Aorta (tissue), 5 donors: ENCODE measurements around the gene PHF20. TPM values are rescaled to one million over a fixed set of nuclear protein-coding genes. Genes with fewer than 3 reads are reported as not detected.

Experiments used
- ATAC-seq: fragments of 200-7000 bp; cut with Tn5 transposase; one replicate; pipeline ENCODE4 v1.9.1; 2022; ENCODE audit warnings: moderate library complexity; ENCODE audit not compliant: low FRiP score
- DNase-seq, 2 donors: peaks; one replicate each; pipeline ENCODE4 v3.0.0-alpha.2; 2020
- H3K27ac ChIP-seq, 2 donors: one replicate each; pipeline ENCODE4 v1.5.1; 2013; ENCODE audit warnings: low read length in 2 of 2, mild to moderate bottlenecking in 2 of 2, moderate library complexity in 2 of 2, control low read depth in 1 of 2, inconsistent platforms in 1 of 2, low read depth in 1 of 2
- H3K27me3 ChIP-seq, 2 donors: one replicate each; pipeline ENCODE4 v1.6.1; 2013; ENCODE audit warnings: control low read depth in 1 of 2, low read length in 1 of 2, mild to moderate bottlenecking in 1 of 2, moderate library complexity in 1 of 2; ENCODE audit not compliant: insufficient read depth in 2 of 2, control insufficient read depth in 1 of 2
- H3K36me3 ChIP-seq, 2 donors: one replicate each; pipeline ENCODE4 v1.6.1; 2013; ENCODE audit warnings: control low read depth in 1 of 2, low read length in 1 of 2, mild to moderate bottlenecking in 1 of 2; ENCODE audit not compliant: insufficient read depth in 2 of 2, control insufficient read depth in 1 of 2
- H3K4me1 ChIP-seq, 2 donors: one replicate each; pipeline ENCODE4 v1.6.1; 2013; ENCODE audit warnings: low read length in 2 of 2, control low read depth in 1 of 2, mild to moderate bottlenecking in 1 of 2, moderate library complexity in 1 of 2; ENCODE audit not compliant: insufficient read depth in 2 of 2, control insufficient read depth in 1 of 2
- H3K4me3 ChIP-seq, 2 donors: one replicate each; pipeline ENCODE4 v1.5.1; 2013; ENCODE audit warnings: low read length in 2 of 2, control low read depth in 1 of 2, mild to moderate bottlenecking in 1 of 2
- H3K9me3 ChIP-seq: one replicate; pipeline ENCODE4 v1.6.1; 2013; ENCODE audit warnings: mild to moderate bottlenecking, low read length; ENCODE audit not compliant: control insufficient read depth
- WGBS, 2 donors: extraction: QIAGEN DNeasy Blood & Tissue Kit; methylation state at CpG; one replicate each; pipeline ENCODE4 v1.1.7; 2013; 5-methylcytosine and 5-hydroxymethylcytosine counted together
- intact Hi-C, 2 donors: fragments of 100-400 bp; cut with DNase I; formaldehyde crosslinking; loops; one replicate each; pipeline versions ENCODE4 v1.14.2 to v1.15.0; 2022
- polyA plus RNA-seq, 2 donors: library from polyadenylated mRNA; stranded (reverse); fragments of 200-250 nt; gene quantifications; one replicate each; pipeline ENCODE4 v1.2.3, GENCODE V29; 2013
- total RNA-seq, 2 donors: library from RNA; stranded (reverse); fragmentation: NEBNext Ultra II Directional; extraction: Animal tissue kit (Norgen Biotek cat#: 25700); gene quantifications; one replicate each; pipeline ENCODE4 v1.2.1, GENCODE V29; 2021
- donor health status: healthy with polysubstance abuse.
- donor health status: Bipolar disorder and iron deficiency.
- donor health status: DM: no; HTN: no; CAD: no.
- donor health status: DM: no; HTN: no; CAD: no.
- donor health status: DM: yes; HTN: yes; CAD: no.

PHF20 gene
- total and polyA plus RNA-seq, 4 donors, result 17.1 to 64.4 (median 40.8) TPM

DNA sequence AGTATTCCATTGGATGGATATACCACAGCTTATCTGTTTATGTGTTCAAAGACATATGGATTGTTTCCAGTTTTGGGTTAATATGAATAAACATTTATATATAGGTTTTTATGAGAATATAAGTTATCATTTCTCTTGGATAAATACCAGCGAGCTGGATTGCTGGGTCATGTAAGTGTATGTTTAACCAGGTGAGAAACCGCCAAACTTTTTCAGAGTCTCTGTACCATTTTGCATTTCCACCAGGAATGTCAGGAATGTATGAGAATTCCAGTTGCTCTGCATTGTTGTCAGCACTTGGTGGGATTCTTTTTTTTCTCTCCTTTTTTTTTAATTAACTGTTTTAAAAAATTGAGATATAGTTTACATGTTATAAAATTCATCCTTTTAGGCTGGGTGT is 52.1 kb downstream of the PHF20 start:
- H3K4me1 ChIP-seq, result peaks cover 0 to 2% of the 10 kb centered on the region in 2 donors
- H3K9me3 ChIP-seq, result no peaks in the 10 kb centered on the region
- H3K4me3 ChIP-seq, result no peak overlapping the region
- intact Hi-C loops, result no loop called here
- H3K27ac ChIP-seq, result no peak overlapping the region
- 79 to 88% methylated on average over 2 of the region's 2 CpGs for WGBS, 2 donors
- H3K27me3 ChIP-seq, result no peaks in the 10 kb centered on the region
- no peaks in the 10 kb centered on the region for H3K36me3 ChIP-seq
- no peak for DNase-seq
- ATAC-seq, result no peak

DNA sequence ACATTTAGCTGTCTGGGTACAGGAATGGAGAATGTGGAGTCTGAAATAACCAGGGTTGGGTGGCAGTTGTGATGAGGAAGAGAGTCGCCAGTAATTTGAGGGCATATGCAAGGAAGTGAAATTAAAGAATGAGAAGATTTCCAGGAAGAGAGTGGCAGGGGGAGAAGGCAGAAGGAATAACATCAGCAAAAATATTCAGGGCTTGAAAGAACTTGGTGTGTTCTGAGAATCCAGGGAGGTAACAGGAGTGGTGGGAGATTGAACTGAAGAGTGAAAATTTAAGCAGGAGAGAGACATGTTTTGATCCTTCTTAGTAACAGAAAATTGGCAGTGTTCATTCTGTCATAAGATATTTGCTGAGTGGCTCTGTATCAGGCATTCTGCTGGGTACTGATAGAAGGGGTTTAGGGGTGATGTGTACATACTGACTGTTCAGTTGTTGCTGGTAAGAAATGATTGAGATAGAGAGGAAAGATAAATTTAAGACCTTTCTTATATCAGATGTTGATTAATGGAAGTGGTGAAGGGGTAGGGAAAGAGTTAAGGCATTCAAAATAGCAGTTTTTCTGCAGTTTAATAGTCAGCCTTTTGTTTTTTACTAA is 54.7 kb downstream of the PHF20 start:
- Histone ChIP-seq H3K27me3 (no peaks in the 10 kb centered on the region), H3K9me3 (no peaks in the 10 kb centered on the region), H3K27ac (no peak overlapping the region), H3K36me3 (no peaks in the 10 kb centered on the region), H3K4me3 (no peak overlapping the region), H3K4me1 (no peaks in the 10 kb centered on the region)
- DNase-seq (no peak), ATAC-seq (no peak)
- 91 to 96% methylated on average over 1 of the region's 1 CpG for WGBS, 2 donors
- intact Hi-C loops, result no loop called here

DNA sequence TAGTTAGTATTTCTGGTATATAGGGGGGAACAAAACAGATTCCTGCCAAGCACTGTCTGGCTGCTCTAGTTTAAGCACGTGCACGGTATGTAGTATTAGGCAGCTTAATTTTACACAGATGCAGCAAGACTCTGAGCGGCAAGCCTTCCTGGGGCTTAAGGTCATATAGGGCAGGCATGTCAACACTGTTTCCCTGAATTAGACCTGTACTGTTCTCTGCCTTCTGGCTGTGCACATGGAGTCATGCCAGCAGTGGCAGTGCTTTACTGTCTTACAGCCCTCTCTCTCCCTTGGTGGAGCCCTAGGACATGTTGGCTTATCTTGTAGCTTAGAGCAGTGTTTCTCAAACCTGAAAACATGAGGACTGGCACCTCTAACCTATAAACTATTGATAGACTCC is 56.6 kb downstream of the PHF20 start:
- 49 to 55% methylated on average over 3 of the region's 3 CpGs for WGBS, 2 donors
- no peaks in the 10 kb centered on the region for H3K27me3 ChIP-seq
- no peak overlapping the region for H3K4me3 ChIP-seq
- H3K36me3 ChIP-seq, result no peaks in the 10 kb centered on the region
- H3K4me1 ChIP-seq, result no peaks in the 10 kb centered on the region
- H3K27ac ChIP-seq, result no peak overlapping the region
- ATAC-seq (no peak), DNase-seq (no peak)
- H3K9me3 ChIP-seq, result no peaks in the 10 kb centered on the region
- intact Hi-C loops, result no loop called here

DNA sequence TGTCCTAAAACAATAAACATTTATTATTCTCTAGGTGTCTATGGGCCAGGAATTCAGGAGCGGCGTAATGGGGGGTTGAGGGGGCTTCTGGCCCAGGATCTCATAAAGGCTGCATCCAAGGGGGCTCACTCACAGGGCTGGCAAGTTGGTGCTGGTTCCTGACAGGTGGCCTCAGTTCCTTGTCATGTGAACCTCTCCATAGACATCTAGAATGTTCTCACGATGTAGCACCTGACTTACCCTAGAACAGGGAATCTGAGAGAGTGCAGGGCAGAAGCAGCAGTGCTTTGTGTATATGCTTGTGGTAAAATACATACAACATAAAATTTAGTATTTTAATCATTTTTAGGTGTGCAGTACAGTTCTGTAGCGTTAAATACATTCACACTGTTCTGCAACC is 57.1 kb downstream of the PHF20 start:
- ATAC-seq (no peak), DNase-seq (no peak)
- no peak overlapping the region for H3K4me3 ChIP-seq
- no peaks in the 10 kb centered on the region for H3K9me3 ChIP-seq
- no peaks in the 10 kb centered on the region for H3K4me1 ChIP-seq
- no peaks in the 10 kb centered on the region for H3K36me3 ChIP-seq
- no peaks in the 10 kb centered on the region for H3K27me3 ChIP-seq
- WGBS, 2 donors, result 93 to 94% methylated on average over 4 of the region's 4 CpGs
- no peak overlapping the region for H3K27ac ChIP-seq
- intact Hi-C loops, result no loop called here

DNA sequence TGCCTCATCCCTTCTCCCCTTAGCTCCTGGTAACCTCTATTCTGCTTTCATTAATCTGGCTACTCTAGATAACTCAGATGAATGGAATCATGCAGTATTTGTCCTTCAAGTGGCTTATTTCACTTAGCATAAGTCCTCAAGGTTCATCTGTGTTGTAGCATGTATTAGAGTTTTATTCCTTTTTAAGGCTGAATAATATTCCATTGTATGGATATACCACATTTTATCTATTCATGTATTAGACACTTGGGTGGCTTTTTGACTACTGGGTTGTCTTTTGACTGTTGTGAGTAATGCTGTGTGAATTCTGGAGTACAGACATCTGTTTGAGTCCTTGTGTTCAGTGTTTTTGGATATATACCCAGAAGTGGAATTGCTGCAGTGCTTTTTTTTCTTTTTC is 58.4 kb downstream of the PHF20 start:
- Histone ChIP-seq H3K4me1 (no peaks in the 10 kb centered on the region), H3K27ac (no peak overlapping the region), H3K4me3 (no peak overlapping the region), H3K36me3 (no peaks in the 10 kb centered on the region), H3K9me3 (no peaks in the 10 kb centered on the region), H3K27me3 (no peaks in the 10 kb centered on the region)
- DNase-seq, result no peak
- intact Hi-C loops, result no loop called here
- ATAC-seq, result no peak

DNA sequence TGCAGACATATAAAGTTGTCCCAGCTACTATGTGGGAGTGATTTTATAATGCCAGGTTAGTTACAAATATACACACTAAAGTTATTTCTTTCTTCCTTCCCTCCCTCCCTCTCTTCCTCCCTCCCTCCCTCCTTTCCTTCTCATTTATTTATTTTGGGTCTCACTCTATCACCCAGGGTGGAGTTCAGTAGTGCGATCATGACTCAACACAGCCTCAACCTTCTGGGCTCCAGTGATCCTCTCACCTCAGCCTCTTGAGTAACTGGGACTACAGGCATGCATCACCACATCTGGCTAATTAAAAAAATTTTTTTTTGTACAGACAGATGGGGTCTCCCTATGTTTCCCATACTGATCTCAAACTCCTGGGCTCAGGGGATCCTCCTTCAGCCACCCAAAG is 59.2 kb downstream of the PHF20 start:
- intact Hi-C loops, result no loop called here
- Histone ChIP-seq H3K27ac (no peak overlapping the region), H3K9me3 (no peaks in the 10 kb centered on the region), H3K4me3 (no peak overlapping the region), H3K36me3 (no peaks in the 10 kb centered on the region), H3K4me1 (no peaks in the 10 kb centered on the region), H3K27me3 (no peaks in the 10 kb centered on the region)
- DNase-seq (no peak), ATAC-seq (no peak)
- 39 to 62% methylated on average over 1 of the region's 1 CpG for WGBS, 2 donors

DNA sequence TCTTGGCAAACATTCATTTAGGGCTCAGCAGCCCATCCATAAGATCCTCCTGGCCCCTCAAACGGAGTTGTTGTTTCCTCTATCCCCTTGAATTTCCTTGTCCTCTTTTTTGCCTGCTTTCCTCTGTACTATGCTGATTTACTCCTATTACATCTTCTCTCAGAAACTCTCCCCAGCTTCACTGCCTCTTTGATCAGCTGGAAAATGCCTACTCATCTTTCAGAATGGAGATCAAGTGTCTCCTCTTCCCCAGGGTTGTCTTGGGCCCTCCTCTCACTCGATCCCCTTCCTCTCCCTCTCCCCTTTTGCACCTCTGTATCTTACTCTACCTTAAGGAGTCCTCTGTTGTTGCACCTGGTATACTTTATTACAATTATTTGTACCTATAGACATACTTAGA is 60.2 kb downstream of the PHF20 start:
- DNase-seq (no peak), ATAC-seq (no peak)
- Histone ChIP-seq H3K9me3 (no peaks in the 10 kb centered on the region), H3K4me3 (no peak overlapping the region), H3K27me3 (no peaks in the 10 kb centered on the region), H3K27ac (no peak overlapping the region), H3K36me3 (no peaks in the 10 kb centered on the region), H3K4me1 (no peaks in the 10 kb centered on the region)
- WGBS, 2 donors, result 89 to 90% methylated on average over 2 of the region's 2 CpGs
- intact Hi-C loops, result no loop called here

DNA sequence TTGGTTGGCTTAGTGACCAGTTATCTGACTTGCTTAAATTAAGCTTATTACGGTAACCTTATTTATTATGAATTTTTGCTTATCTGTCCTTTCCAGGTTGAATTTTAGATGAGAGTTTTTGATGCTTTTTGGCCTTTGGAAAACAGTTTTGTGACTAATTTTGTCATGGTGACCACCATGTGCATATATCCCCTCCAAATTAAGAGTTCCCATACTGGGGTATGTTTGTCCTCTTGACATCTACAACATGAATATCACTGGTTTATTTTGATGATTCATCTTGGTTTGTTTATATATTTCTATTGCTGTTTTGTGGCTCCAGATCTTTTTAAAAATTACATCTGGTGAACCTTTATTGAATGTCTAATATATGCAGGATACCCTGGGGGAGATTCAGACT is 61.4 kb downstream of the PHF20 start:
- no peaks in the 10 kb centered on the region for H3K36me3 ChIP-seq
- no peak for ATAC-seq
- no peaks in the 10 kb centered on the region for H3K27me3 ChIP-seq
- no peak overlapping the region for H3K27ac ChIP-seq
- DNase-seq, result no peak
- H3K4me3 ChIP-seq, result no peak overlapping the region
- H3K9me3 ChIP-seq, result no peaks in the 10 kb centered on the region
- intact Hi-C loops, result no loop called here
- H3K4me1 ChIP-seq, result no peaks in the 10 kb centered on the region
- 98 to 100% methylated on average over 1 of the region's 1 CpG for WGBS, 2 donors

DNA sequence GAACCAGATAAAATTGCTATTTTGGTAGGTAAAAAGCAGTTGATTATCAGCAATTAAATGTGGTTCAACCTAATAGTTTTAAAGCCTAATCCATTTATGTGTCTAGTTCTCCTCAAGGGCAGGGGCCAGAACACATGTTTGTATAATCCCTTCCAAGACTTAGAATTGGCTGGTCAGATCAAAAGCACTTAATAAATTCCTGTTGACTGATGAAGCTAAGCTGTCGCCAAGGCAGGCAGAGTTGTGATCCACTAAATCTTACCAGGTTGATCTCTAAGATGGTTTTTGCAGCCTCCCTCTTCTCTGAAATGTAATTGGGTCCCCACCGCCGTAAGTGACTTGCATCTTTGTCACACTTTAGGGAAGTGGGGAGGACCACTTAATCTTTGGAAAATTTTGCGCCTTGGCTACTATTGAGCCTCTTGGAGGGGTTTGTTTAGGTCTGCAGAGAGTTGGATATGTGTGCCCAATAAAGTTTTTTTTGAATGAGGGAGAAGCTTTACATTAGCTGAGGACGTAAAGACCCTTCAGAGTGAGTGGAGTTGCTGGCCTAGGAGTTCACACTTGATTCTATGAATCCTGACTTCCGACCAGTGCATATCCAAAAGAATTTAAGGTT is 65.9 kb downstream of the PHF20 start:
- intact Hi-C loops, result no loop called here
- no peak for ATAC-seq
- 78 to 85% methylated on average over 6 of the region's 6 CpGs for WGBS, 2 donors

More for the DNA sequence above, 65.9 kb downstream of the PHF20 start:
- H3K4me3 ChIP-seq, result no peak overlapping the region
- no peaks in the 10 kb centered on the region for H3K9me3 ChIP-seq
- no peaks in the 10 kb centered on the region for H3K4me1 ChIP-seq
- H3K36me3 ChIP-seq, result peaks cover 0 to 3% of the 10 kb centered on the region in 2 donors
- H3K27ac ChIP-seq, result no peak overlapping the region
- no peak for DNase-seq
- no peaks in the 10 kb centered on the region for H3K27me3 ChIP-seq
